Measurements from ENCODE around the gene MAP4K3.

DNA sequence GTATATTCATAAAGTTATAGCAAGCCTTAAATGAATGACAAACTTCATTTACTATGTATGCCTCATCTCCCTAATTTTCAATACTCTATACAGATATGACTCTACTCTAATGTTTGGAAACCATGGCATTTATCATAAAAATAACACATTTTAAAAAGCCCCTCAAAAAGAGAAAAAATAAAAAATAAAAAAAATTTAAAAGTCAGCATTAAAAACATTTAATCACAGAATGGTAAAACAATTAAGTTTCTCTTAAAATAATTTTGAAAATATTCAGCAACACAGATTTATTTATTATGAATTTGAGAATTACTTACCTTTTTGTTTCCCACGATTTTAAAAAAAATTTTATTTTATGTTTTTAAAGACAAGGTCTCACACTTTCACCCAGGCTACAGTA lies 128.3 kb downstream of the MAP4K3 start:
- TF ChIP-seq POLR2A (IDR thresholded peaks at IDR 0.05) (no peak), CTCF (IDR thresholded peaks at IDR 0.05 in 4 of 5, conservative IDR thresholded peaks at IDR 0.05 in 1 of 5) (no peak)
